Adrenal gland (tissue), 5 donors: Measurements from ENCODE around the gene CCNE1.

ENCODE experiments used
- POLR2A ChIP-seq, 2 donors: fragments of 450-650 bp; IDR thresholded peaks; one replicate each; pipeline ENCODE4 v1.6.1; 2017; ENCODE audit warnings: antibody characterized with exemption in 2 of 2, mild to moderate bottlenecking in 2 of 2, moderate library complexity in 1 of 2
- TF ChIP-seq, protein P1 (sequence below), 6 experiments: fragments of 450-650 bp in 4 of 6; fragments of 200-600 bp in 2 of 6; sonication (generic) in 1 of 6; IDR thresholded peaks; 1 replicate in 5 of 6; 2 replicates in 1 of 6; pipeline versions ENCODE4 v1.5.1 to v1.8.0; 2016 to 2021; ENCODE audit warnings: antibody characterized with exemption in 6 of 6, mild to moderate bottlenecking in 2 of 6, moderate library complexity in 1 of 6
- donor health status: DM: no; HTN: no; CAD: no.

DNA sequence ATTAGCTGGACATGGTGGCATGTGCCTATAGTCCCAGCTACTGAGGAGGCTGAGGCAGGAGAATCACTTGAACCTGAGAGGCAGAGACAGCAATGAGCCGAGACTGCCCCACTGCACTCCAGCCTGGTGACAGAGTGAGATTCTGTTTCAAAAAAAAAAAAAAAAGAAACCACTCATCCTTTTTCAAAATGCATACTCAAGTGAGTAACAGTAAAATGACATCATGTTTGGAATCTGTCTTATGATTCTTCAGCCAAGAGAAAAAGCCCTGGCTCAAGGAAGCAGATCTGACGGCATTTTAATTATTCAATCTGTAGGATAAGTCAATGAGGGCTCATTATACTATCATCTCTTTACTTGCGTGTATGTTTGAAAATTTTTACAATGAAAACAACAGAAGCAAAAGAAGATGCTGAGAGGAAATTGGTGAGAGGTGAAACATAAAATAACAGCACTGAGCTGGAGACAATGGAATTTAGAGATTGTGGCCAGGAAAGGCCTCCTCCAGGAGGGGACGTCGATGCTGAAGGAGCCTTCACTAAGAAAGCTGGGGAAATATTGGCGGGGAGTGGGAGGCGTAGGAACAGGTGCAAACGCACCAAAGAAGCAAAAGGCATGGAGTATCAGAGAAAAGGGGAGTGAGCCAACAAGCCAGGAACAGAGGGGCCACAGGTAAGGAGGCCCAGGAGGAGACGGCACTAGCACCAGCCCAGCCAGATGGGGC lies 12.9 kb upstream of the CCNE1 start:
- TF ChIP-seq, protein P1, sequence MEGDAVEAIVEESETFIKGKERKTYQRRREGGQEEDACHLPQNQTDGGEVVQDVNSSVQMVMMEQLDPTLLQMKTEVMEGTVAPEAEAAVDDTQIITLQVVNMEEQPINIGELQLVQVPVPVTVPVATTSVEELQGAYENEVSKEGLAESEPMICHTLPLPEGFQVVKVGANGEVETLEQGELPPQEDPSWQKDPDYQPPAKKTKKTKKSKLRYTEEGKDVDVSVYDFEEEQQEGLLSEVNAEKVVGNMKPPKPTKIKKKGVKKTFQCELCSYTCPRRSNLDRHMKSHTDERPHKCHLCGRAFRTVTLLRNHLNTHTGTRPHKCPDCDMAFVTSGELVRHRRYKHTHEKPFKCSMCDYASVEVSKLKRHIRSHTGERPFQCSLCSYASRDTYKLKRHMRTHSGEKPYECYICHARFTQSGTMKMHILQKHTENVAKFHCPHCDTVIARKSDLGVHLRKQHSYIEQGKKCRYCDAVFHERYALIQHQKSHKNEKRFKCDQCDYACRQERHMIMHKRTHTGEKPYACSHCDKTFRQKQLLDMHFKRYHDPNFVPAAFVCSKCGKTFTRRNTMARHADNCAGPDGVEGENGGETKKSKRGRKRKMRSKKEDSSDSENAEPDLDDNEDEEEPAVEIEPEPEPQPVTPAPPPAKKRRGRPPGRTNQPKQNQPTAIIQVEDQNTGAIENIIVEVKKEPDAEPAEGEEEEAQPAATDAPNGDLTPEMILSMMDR (IDR thresholded peaks at IDR 0.05): no peak
- no peak for TF ChIP-seq POLR2A (IDR thresholded peaks at IDR 0.05)
